Gastroesophageal sphincter (tissue), 4 donors: Measurements from ENCODE around the gene MACO1. TPM values are rescaled to one million over a fixed set of nuclear protein-coding genes. Genes with fewer than 3 reads are reported as not detected.
A peak's percentile ranks its signal among the peaks of the same experiment; 100 is the strongest.

ENCODE experiments used
- ATAC-seq: fragments of 150-250 bp; one replicate; pipeline ENCODE4 v1.9.1; 2016; ENCODE audit warnings: mild to moderate bottlenecking, moderate library complexity
- H3K27ac ChIP-seq, 4 donors: fragments of 200-600 bp; sonication (generic) in 3 of 4; 1 replicate in 3 of 4; 2 replicates in 1 of 4; pipeline ENCODE4 v1.5.1; 2016 to 2019
- H3K27me3 ChIP-seq: fragments of 200-600 bp; sonication (generic); one replicate; pipeline ENCODE4 v1.5.1; 2019
- H3K36me3 ChIP-seq, 2 donors: fragments of 200-600 bp; sonication (generic); one replicate each; pipeline ENCODE4 v1.5.1; 2019; ENCODE audit warnings: control low read depth in 1 of 2
- H3K4me1 ChIP-seq, 3 donors: fragments of 200-600 bp; sonication (generic); 1 replicate in 2 of 3; 2 replicates in 1 of 3; pipeline ENCODE4 v1.5.1; 2016 to 2019; ENCODE audit warnings: control low read depth in 2 of 3
- H3K4me3 ChIP-seq, 2 donors: fragments of 200-600 bp; sonication (generic); one replicate each; pipeline ENCODE4 v1.5.1; 2019; ENCODE audit warnings: mild to moderate bottlenecking in 1 of 2, moderate library complexity in 1 of 2
- H3K9me3 ChIP-seq, 3 donors: fragments of 200-600 bp; sonication (generic); one replicate each; pipeline ENCODE4 v1.5.1; 2017 to 2019; ENCODE audit warnings: control low read depth in 2 of 3
- CTCF ChIP-seq, 4 experiments: fragments of 200-600 bp in 2 of 4; fragments of 450-650 bp in 2 of 4; sonication (generic) in 1 of 4; IDR thresholded peaks; one replicate each; pipeline ENCODE4 v1.5.1; 2017 to 2019; ENCODE audit warnings: antibody characterized with exemption in 4 of 4, mild to moderate bottlenecking in 2 of 4, moderate library complexity in 2 of 4
- EP300 ChIP-seq: sonication (generic); formaldehyde crosslinking; IDR thresholded peaks from one replicate; pipeline ENCODE4 v1.6.1; 2017; ENCODE audit warnings: antibody characterized with exemption, mild to moderate bottlenecking
- POLR2A ChIP-seq, 2 donors: fragments of 450-650 bp; IDR thresholded peaks; one replicate each; pipeline ENCODE4 v1.6.1; 2017; ENCODE audit warnings: antibody characterized with exemption in 2 of 2, mild to moderate bottlenecking in 2 of 2, moderate library complexity in 1 of 2
- POLR2AphosphoS5 ChIP-seq: sonication (generic); formaldehyde crosslinking; IDR thresholded peaks from one replicate; pipeline ENCODE4 v1.6.1; 2017; ENCODE audit warnings: antibody characterized with exemption
- WGBS, 2 donors: methylation state at CpG; one replicate each; pipeline ENCODE4 v1.1.5; 2018; ENCODE audit warnings: low coverage in 1 of 2; 5-methylcytosine and 5-hydroxymethylcytosine counted together
- total RNA-seq, 4 donors: library from RNA; depleted of rRNA; stranded (reverse); fragments of >200 nt; gene quantifications; one replicate each; pipeline ENCODE4 v1.1.0, GENCODE V29; 2016

The MACO1 gene
- total RNA-seq, 4 donors from 2014 or later, result 15.5 to 24.5 (median 19.0) TPM

DNA sequence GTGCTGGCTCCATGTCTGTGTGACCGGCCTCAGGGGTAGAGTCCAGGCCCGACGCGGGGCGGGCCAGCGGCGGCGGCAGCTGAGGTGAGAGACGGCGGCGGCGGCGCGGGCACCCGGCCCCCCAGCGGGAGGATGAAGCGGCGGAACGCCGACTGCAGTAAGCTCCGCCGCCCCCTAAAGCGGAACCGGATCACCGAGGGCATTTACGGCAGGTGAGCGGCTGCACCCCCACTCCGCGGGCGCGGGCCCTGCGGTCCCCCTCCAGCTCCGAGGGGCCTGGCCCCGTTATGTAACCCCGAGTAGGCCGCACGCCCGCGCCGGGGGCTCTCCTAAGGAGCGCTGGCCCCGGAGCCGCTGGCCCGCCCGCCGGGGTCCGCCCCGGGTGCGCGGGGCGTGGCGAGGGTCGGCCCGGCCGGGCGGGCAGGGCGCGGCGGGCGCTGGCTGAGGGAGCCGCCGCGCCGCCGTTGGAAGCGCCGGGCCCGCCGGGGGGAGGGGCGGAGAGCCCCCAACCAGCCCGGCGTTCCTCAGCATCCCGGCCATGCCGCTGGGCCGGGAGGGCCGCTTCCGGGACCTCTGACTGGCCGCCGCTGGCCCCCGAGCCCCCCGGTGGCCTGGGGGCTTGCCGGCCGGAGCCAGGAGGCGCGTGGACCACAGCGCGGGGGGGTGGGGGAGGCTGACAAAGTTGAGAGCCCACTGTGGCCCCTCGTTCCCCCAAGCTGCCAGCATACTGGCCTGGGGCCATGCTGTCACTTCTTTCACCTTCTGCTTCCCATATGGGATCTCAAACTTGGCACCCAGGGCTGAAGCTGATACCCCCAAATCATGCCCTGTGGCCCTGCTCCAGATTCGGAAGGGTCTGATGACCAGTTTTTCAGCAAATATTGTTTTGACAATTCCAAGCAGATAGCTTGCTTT is 527 bp downstream of the MACO1 start:
- Histone ChIP-seq H3K4me3 (peak overlapping the region; percentile 84 to 90), H3K27me3 (no peaks in the 10 kb centered on the region), H3K36me3 (no peaks in the 10 kb centered on the region), H3K4me1 (peaks cover 14 to 54% (median 19%) of the 10 kb centered on the region in 3 donors), H3K27ac (peak overlapping the region; percentile 92 to 99 (median 95)), H3K9me3 (no peaks in the 10 kb centered on the region)
- WGBS, 2 donors, result 0% methylated on average over 2 of the region's 89 CpGs; no CpG with 5 or more reads in 1 of the 2 donors
- no peak for TF ChIP-seq EP300
- TF ChIP-seq POLR2AphosphoS5, result no peak
- peak; percentile 34 to 39 for TF ChIP-seq POLR2A (IDR thresholded peaks at IDR 0.05)
- TF ChIP-seq CTCF (IDR thresholded peaks at IDR 0.05), result peak in 3 of 4 experiments; percentile 14 to 37 (median 17)
- ATAC-seq, result peak; percentile 10

GRCh38 chr1:25431955-25432719 is 1.4 kb downstream of the MACO1 start:
- H3K27ac ChIP-seq, result peak overlapping the region; percentile 92 to 99 (median 95)
- peaks cover 21 to 63% (median 25%) of the 10 kb centered on the region in 3 donors for H3K4me1 ChIP-seq
- no peaks in the 10 kb centered on the region for H3K36me3 ChIP-seq
- H3K27me3 ChIP-seq, result no peaks in the 10 kb centered on the region
- H3K4me3 ChIP-seq, result peak overlapping the region; percentile 84 to 90
- no peaks in the 10 kb centered on the region for H3K9me3 ChIP-seq
- no peak for ATAC-seq
- TF ChIP-seq POLR2AphosphoS5 (no peak), CTCF (IDR thresholded peaks at IDR 0.05) (no peak), POLR2A (IDR thresholded peaks at IDR 0.05) (no peak), EP300 (no peak)
- 12 to 13% methylated on average over 6 of the region's 6 CpGs for WGBS, 2 donors

DNA sequence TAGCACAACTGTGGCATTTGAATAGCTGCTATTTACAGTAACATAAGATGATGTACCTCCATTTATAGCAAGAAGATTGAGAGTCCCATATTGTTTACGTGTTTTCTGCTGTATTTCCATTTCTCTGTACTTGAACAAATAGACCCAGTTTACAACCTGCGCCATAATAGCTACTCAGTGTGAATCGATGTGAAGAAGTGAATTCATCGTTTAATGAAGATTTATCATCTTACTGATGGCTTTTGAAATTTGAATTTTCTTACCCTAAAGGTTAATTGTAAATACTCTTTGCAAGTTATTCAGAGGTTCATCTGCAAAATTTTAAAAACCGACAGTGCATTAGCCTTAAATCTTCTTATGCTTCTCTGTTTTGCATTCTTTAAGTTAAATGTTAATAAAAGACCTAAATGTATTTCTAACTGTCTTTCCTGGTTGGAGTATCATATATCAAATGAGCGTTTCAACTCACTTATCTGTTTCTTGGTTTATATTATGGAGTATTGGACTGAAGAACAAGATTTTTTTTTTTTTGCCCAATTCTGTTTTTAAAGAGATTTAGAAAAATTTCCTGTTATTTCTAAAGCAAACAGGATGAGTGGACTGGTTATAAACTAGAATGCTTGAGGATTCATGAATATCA is 2.2 kb downstream of the MACO1 start:
- no peak for ATAC-seq

More for the DNA sequence above, 2.2 kb downstream of the MACO1 start:
- Histone ChIP-seq H3K4me3 (peak overlapping the region in 1 of 2 donors; percentile 84), H3K27me3 (no peaks in the 10 kb centered on the region), H3K36me3 (no peaks in the 10 kb centered on the region), H3K4me1 (peaks cover 21 to 70% (median 25%) of the 10 kb centered on the region in 3 donors), H3K27ac (peak overlapping the region in 2 of 4 donors; percentile 93 to 97), H3K9me3 (no peaks in the 10 kb centered on the region)
- 60 to 61% methylated on average over 6 of the region's 6 CpGs for WGBS, 2 donors
- TF ChIP-seq CTCF (IDR thresholded peaks at IDR 0.05) (no peak), POLR2A (IDR thresholded peaks at IDR 0.05) (no peak), EP300 (no peak), POLR2AphosphoS5 (no peak)
